Transverse colon (tissue), 4 donors: ENCODE data around the gene DGKH. TPM values are rescaled to one million over a fixed set of nuclear protein-coding genes. Genes with fewer than 3 reads are reported as not detected.

Experiments
- DNase-seq: peaks from one replicate; pipeline ENCODE4 v3.0.0-alpha.2; 2019
- H3K27ac ChIP-seq, 4 donors: fragments of 200-600 bp; sonication (generic); 2 replicates each; pipeline ENCODE4 v1.5.1; 2016 to 2018; ENCODE audit warnings: inconsistent platforms in 4 of 4
- H3K27me3 ChIP-seq: fragments of 200-600 bp; sonication (generic); 2 replicates; pipeline ENCODE4 v1.5.1; 2017; ENCODE audit warnings: inconsistent platforms
- H3K36me3 ChIP-seq, 4 donors: fragments of 200-600 bp; sonication (generic); 2 replicates each; pipeline ENCODE4 v1.5.1; 2017 to 2019; ENCODE audit warnings: inconsistent platforms in 4 of 4
- H3K4me1 ChIP-seq, 4 donors: fragments of 200-600 bp; sonication (generic); 2 replicates each; pipeline ENCODE4 v1.5.1; 2017 to 2020; ENCODE audit warnings: inconsistent platforms in 4 of 4
- H3K4me3 ChIP-seq, 4 donors: fragments of 200-600 bp; sonication (generic); 1 replicate in 1 of 4; 2 replicates in 3 of 4; pipeline versions ENCODE4 v1.5.1 to v1.6.1; 2017 to 2019; ENCODE audit warnings: inconsistent platforms in 4 of 4
- H3K9me3 ChIP-seq, 2 donors: fragments of 200-600 bp; sonication (generic); 2 replicates each; pipeline ENCODE4 v1.5.1; 2017 to 2019; ENCODE audit warnings: inconsistent platforms in 2 of 2
- CTCF ChIP-seq, 5 experiments: fragments of 200-600 bp in 3 of 5; fragments of 450-650 bp in 2 of 5; sonication (generic) in 3 of 5; IDR thresholded peaks; 1 replicate in 2 of 5; 2 replicates in 3 of 5; pipeline ENCODE4 v1.5.1; 2016 to 2017; ENCODE audit warnings: antibody characterized with exemption in 5 of 5, inconsistent platforms in 3 of 5, mild to moderate bottlenecking in 2 of 5, moderate library complexity in 1 of 5
- EP300 ChIP-seq: sonication (generic); formaldehyde crosslinking; IDR thresholded peaks from one replicate; pipeline ENCODE4 v1.6.1; 2017; ENCODE audit warnings: antibody characterized with exemption, low read depth
- POLR2A ChIP-seq: fragments of 450-650 bp; IDR thresholded peaks from one replicate; pipeline ENCODE4 v1.6.1; 2016; ENCODE audit warnings: antibody characterized with exemption, mild to moderate bottlenecking, moderate library complexity
- POLR2AphosphoS5 ChIP-seq, 3 donors: sonication (generic); formaldehyde crosslinking; IDR thresholded peaks; one replicate each; pipeline ENCODE4 v1.6.1; 2016; ENCODE audit warnings: antibody characterized with exemption in 3 of 3
- WGBS, 2 donors: methylation state at CpG; one replicate each; pipeline ENCODE4 v1.1.5; 2018; ENCODE audit warnings: low coverage in 1 of 2; 5-methylcytosine and 5-hydroxymethylcytosine counted together
- in situ Hi-C, 4 donors: fragments of 200-750 bp; cut with MboI; loops; one replicate each; pipeline versions ENCODE4 v1.15.0 to v1.15.1; 2017; ENCODE audit warnings: low sequenced_read_pairs in 3 of 4, low pct_ligation_motif_present in 1 of 4, low pct_unique_long_range_greater_than_20kb in 1 of 4
- intact Hi-C: fragments of 100-400 bp; cut with DNase I; formaldehyde crosslinking; loops from one replicate; pipeline ENCODE4 v1.15.1; 2023; ENCODE audit warnings: low total_unique reads
- total RNA-seq, 4 donors: library from RNA; depleted of rRNA; stranded (reverse); fragments of >200 nt; gene quantifications; one replicate each; pipeline ENCODE4 v1.1.0, GENCODE V29; 2016

DGKH gene
- total RNA-seq, 4 donors from 2014 or later, result 19.4 to 35.6 (median 25.0) TPM

DNA sequence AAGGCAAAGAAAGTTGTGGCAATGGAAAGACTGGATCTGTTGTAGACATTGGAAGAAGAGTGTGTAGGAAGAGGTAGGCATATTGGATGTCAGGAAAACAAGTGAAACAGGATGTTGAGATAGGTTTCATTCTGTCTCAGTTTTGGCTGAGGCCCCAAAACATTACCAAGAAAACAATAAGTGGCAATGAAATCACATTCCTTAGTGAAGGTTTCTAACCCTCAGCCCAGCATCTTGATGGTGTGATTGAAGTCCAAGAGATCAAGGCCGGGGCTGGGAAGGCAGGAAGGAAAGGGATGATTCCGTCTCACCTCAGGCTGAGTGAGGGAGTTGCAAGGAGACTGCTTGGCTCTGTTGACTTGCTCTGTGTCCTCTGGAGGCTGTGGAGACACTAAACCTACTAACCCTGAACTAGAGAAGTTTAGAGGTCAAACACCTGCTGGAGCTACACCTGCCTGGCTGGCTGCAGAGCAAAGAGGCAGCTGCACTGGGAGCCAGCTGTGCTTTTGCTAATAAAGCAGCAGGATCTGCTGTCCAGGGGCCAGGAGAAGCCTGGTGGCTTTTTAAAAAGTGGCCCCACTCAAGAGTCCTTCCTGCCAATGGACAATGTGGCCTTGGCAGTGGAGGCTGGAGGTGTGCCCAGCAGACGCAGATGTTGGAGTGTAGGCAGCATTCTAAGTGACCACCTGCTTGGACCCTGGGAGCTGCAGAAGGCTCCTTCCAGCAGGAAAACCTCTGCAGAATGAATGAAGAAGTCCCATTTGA is 53.6 kb downstream of the DGKH start:
- Histone ChIP-seq H3K36me3 (no peaks in the 10 kb centered on the region), H3K27me3 (no peaks in the 10 kb centered on the region), H3K4me1 (peaks cover 0 to 7% (median 0%) of the 10 kb centered on the region in 4 donors), H3K4me3 (no peak overlapping the region), H3K9me3 (no peaks in the 10 kb centered on the region), H3K27ac (no peak overlapping the region)
- TF ChIP-seq CTCF (IDR thresholded peaks at IDR 0.05) (no peak), EP300 (no peak), POLR2A (no peak), POLR2AphosphoS5 (IDR thresholded peaks at IDR 0.05) (no peak)
- DNase-seq, result no peak
- WGBS, 2 donors, result 50 to 83% methylated on average over 1 to 3 of the region's 3 CpGs
- in situ Hi-C loops (loop anchor here in 3 of 4 donors (10.0 to 25.0 kb wide), 4 partner anchors 190 to 690 kb away; no protein-coding TSS in a partner anchor), intact Hi-C loops (loop anchor here (5.0 kb wide), 2 partner anchors 190 to 625 kb away; no protein-coding TSS in a partner anchor)

GRCh38 chr13:42102961-42103865 is 54.8 kb downstream of the DGKH start:
- no peak overlapping the region for H3K27ac ChIP-seq
- in situ Hi-C loops (loop anchor here in 3 of 4 donors (10.0 to 25.0 kb wide), 4 partner anchors 191 to 691 kb away; no protein-coding TSS in a partner anchor), intact Hi-C loops (loop anchor here (5.0 kb wide), 2 partner anchors 191 to 624 kb away; no protein-coding TSS in a partner anchor)
- H3K4me3 ChIP-seq, result no peak overlapping the region
- 77 to 87% methylated on average over 5 of the region's 5 CpGs for WGBS, 2 donors
- peaks cover 0 to 7% (median 0%) of the 10 kb centered on the region in 4 donors for H3K4me1 ChIP-seq
- H3K36me3 ChIP-seq, result no peaks in the 10 kb centered on the region
- no peak for DNase-seq
- no peaks in the 10 kb centered on the region for H3K9me3 ChIP-seq
- no peaks in the 10 kb centered on the region for H3K27me3 ChIP-seq
- no peak for TF ChIP-seq EP300
- no peak for TF ChIP-seq POLR2AphosphoS5 (IDR thresholded peaks at IDR 0.05)
- no peak for TF ChIP-seq CTCF (IDR thresholded peaks at IDR 0.05)
- no peak for TF ChIP-seq POLR2A

DNA sequence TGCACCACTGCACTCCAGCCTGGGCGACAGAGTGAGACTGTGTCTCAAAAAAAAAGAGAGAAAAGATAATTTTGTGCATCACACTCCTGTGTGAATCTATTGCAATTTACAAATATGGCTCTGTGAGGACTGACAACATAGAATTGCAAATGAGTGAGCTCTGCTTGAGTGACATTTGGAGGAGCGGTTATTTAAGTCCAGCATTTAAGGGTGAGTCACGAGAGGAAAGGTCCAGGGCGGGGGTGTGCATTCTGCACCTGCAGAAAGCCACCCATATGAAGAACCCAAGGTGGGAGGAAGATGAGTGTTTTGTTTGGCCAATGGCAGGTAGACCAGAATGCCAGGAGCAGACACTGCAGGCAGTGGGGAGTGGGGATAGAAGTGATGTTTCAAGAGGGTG is 58.5 kb downstream of the DGKH start:
- in situ Hi-C loops (loop anchor here (5.0 to 25.0 kb wide), 5 partner anchors 195 to 695 kb away; no protein-coding TSS in a partner anchor), intact Hi-C loops (no loop called here)
- Histone ChIP-seq H3K27me3 (no peaks in the 10 kb centered on the region), H3K4me3 (no peak overlapping the region), H3K9me3 (no peaks in the 10 kb centered on the region), H3K27ac (no peak overlapping the region), H3K4me1 (peaks cover 0 to 4% (median 0%) of the 10 kb centered on the region in 4 donors), H3K36me3 (no peaks in the 10 kb centered on the region)
- WGBS, 2 donors, result 89 to 100% methylated on average over 2 to 4 of the region's 4 CpGs
- DNase-seq, result no peak
- TF ChIP-seq CTCF (IDR thresholded peaks at IDR 0.05) (no peak), EP300 (no peak), POLR2AphosphoS5 (IDR thresholded peaks at IDR 0.05) (no peak), POLR2A (no peak)

GRCh38 chr13:42107421-42107820 is 59.0 kb downstream of the DGKH start:
- H3K36me3 ChIP-seq, result no peaks in the 10 kb centered on the region
- 72 to 89% methylated on average over 2 to 5 of the region's 5 CpGs for WGBS, 2 donors
- in situ Hi-C loops (loop anchor here (5.0 to 25.0 kb wide), 5 partner anchors 195 to 695 kb away; no protein-coding TSS in a partner anchor), intact Hi-C loops (no loop called here)
- no peaks in the 10 kb centered on the region for H3K4me1 ChIP-seq
- TF ChIP-seq POLR2A (no peak), EP300 (no peak), CTCF (IDR thresholded peaks at IDR 0.05) (no peak), POLR2AphosphoS5 (IDR thresholded peaks at IDR 0.05) (no peak)
- no peaks in the 10 kb centered on the region for H3K27me3 ChIP-seq
- no peak for DNase-seq
- no peak overlapping the region for H3K4me3 ChIP-seq
- no peaks in the 10 kb centered on the region for H3K9me3 ChIP-seq
- H3K27ac ChIP-seq, result no peak overlapping the region
